Measurements from ENCODE around the gene CLEC4F. TPM values are rescaled to one million over a fixed set of nuclear protein-coding genes. Genes with fewer than 3 reads are reported as not detected.

Gene CLEC4F
- total RNA-seq, 1 experiment from 2014 or later: not detected

DNA sequence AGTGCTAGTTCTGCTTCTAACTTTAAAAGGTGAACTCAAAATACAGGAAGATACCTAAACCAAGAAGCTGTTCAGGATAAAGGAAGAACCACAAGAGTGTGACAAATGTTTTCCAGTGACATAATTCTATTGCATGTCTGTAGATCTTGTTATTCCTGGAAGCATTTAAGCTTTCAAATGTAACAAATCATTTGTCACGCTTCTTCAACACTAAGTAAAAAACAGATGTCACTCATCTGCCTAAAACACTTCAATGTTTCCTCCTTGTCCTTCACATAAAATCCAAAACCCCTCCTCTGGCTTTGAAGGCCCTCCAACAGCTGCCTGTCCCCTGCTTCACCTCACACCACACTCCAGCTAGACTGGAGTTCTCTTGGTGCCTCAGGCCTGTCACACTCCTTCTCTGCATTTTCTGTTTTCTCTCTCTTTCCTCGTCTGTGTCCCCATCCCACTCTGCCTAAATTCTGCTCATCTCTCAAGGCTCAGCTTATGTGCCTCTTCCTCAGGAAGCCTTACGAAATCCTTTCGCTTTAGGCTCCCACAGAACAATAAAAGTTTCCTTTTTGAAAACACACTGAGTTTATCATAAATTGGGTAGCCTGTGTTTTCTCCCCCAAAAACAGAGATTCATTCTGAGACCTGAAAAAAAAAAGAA is 6.4 kb upstream of the CLEC4F start:
- Mint-ChIP-seq H3K36me3 (no peaks in the 10 kb centered on the region), H3K27ac (no peak overlapping the region), H3K27me3 (ENCODE audit: low read depth) (peaks cover 23% of the 10 kb centered on the region), H3K9me3 (no peaks in the 10 kb centered on the region), H3K4me3 (no peak overlapping the region), H3K4me1 (peaks cover 15% of the 10 kb centered on the region)
- no peak for ATAC-seq
- TF ChIP-seq, protein P1, sequence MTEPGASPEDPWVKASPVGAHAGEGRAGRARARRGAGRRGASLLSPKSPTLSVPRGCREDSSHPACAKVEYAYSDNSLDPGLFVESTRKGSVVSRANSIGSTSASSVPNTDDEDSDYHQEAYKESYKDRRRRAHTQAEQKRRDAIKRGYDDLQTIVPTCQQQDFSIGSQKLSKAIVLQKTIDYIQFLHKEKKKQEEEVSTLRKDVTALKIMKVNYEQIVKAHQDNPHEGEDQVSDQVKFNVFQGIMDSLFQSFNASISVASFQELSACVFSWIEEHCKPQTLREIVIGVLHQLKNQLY (CRISPR knock-in tag; IDR thresholded peaks at IDR 0.05): no peak
- TF ChIP-seq, protein P2, sequence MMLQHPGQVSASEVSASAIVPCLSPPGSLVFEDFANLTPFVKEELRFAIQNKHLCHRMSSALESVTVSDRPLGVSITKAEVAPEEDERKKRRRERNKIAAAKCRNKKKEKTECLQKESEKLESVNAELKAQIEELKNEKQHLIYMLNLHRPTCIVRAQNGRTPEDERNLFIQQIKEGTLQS (CRISPR knock-in tag; conservative IDR thresholded peaks at IDR 0.05): no peak
- TF ChIP-seq ERG (CRISPR knock-in tag; IDR thresholded peaks at IDR 0.05) (no peak), GABPB1 (CRISPR knock-in tag; IDR thresholded peaks at IDR 0.05) (no peak), HMGA2 (CRISPR knock-in tag; IDR thresholded peaks at IDR 0.05) (no peak), ZNF317 (CRISPR knock-in tag; IDR thresholded peaks at IDR 0.05; ENCODE audit: borderline replicate concordance, low read depth) (no peak), USF2 (CRISPR knock-in tag; IDR thresholded peaks at IDR 0.05) (no peak), EMX1 (CRISPR knock-in tag; IDR thresholded peaks at IDR 0.05) (no peak), JAZF1 (CRISPR knock-in tag; IDR thresholded peaks at IDR 0.05) (no peak), MXD4 (CRISPR knock-in tag; IDR thresholded peaks at IDR 0.05; ENCODE audit: borderline replicate concordance) (no peak), MAX (CRISPR knock-in tag; IDR thresholded peaks at IDR 0.05) (no peak), ZNF671 (CRISPR knock-in tag; IDR thresholded peaks at IDR 0.05) (no peak), E2F1 (CRISPR knock-in tag; IDR thresholded peaks at IDR 0.05) (no peak), SP1 (CRISPR knock-in tag; conservative IDR thresholded peaks at IDR 0.05) (no peak), KAT7 (CRISPR knock-in tag; IDR thresholded peaks at IDR 0.05; ENCODE audit: borderline replicate concordance) (no peak)
- TF ChIP-seq, protein P3, sequence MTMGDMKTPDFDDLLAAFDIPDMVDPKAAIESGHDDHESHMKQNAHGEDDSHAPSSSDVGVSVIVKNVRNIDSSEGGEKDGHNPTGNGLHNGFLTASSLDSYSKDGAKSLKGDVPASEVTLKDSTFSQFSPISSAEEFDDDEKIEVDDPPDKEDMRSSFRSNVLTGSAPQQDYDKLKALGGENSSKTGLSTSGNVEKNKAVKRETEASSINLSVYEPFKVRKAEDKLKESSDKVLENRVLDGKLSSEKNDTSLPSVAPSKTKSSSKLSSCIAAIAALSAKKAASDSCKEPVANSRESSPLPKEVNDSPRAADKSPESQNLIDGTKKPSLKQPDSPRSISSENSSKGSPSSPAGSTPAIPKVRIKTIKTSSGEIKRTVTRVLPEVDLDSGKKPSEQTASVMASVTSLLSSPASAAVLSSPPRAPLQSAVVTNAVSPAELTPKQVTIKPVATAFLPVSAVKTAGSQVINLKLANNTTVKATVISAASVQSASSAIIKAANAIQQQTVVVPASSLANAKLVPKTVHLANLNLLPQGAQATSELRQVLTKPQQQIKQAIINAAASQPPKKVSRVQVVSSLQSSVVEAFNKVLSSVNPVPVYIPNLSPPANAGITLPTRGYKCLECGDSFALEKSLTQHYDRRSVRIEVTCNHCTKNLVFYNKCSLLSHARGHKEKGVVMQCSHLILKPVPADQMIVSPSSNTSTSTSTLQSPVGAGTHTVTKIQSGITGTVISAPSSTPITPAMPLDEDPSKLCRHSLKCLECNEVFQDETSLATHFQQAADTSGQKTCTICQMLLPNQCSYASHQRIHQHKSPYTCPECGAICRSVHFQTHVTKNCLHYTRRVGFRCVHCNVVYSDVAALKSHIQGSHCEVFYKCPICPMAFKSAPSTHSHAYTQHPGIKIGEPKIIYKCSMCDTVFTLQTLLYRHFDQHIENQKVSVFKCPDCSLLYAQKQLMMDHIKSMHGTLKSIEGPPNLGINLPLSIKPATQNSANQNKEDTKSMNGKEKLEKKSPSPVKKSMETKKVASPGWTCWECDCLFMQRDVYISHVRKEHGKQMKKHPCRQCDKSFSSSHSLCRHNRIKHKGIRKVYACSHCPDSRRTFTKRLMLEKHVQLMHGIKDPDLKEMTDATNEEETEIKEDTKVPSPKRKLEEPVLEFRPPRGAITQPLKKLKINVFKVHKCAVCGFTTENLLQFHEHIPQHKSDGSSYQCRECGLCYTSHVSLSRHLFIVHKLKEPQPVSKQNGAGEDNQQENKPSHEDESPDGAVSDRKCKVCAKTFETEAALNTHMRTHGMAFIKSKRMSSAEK (CRISPR knock-in tag; IDR thresholded peaks at IDR 0.05; ENCODE audit: borderline replicate concordance): no peak
- ChIA-PET CTCF (no interaction called here), POLR2A (no interaction called here)
- no peak for DNase-seq (ENCODE audit: low spot score)

GRCh38 chr2:70823249-70823648 is 2.9 kb upstream of the CLEC4F start:
- CTCF ChIA-PET: interaction anchor here (0.5 kb wide), 1 partner anchor 711 kb away, joined by 3 read pairs; no protein-coding TSS in a partner anchor
- POLR2A ChIA-PET: no interaction called here
- ATAC-seq (no peak), DNase-seq (ENCODE audit: low spot score) (no peak)
- H3K27ac Mint-ChIP-seq: no peak overlapping the region
- H3K27me3 Mint-ChIP-seq (ENCODE audit: low read depth): peaks cover 19% of the 10 kb centered on the region
- peaks cover 7% of the 10 kb centered on the region for H3K4me1 Mint-ChIP-seq
- H3K36me3 Mint-ChIP-seq: no peaks in the 10 kb centered on the region
- H3K9me3 Mint-ChIP-seq: no peaks in the 10 kb centered on the region
- H3K4me3 Mint-ChIP-seq: no peak overlapping the region
- TF ChIP-seq, protein P4, sequence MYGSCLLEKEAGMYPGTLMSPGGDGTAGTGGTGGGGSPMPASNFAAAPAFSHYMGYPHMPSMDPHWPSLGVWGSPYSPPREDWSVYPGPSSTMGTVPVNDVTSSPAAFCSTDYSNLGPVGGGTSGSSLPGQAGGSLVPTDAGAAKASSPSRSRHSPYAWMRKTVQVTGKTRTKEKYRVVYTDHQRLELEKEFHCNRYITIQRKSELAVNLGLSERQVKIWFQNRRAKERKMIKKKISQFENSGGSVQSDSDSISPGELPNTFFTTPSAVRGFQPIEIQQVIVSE (CRISPR knock-in tag; IDR thresholded peaks at IDR 0.05; ENCODE audit: borderline replicate concordance): no peak
- TF ChIP-seq ESRRA (CRISPR knock-in tag; IDR thresholded peaks at IDR 0.05; ENCODE audit: borderline replicate concordance) (no peak), NFE2L1 (CRISPR knock-in tag; IDR thresholded peaks at IDR 0.05) (no peak), SP1 (CRISPR knock-in tag; conservative IDR thresholded peaks at IDR 0.05) (no peak), STAT6 (CRISPR knock-in tag; conservative IDR thresholded peaks at IDR 0.05; ENCODE audit: low read depth) (no peak), OVOL2 (CRISPR knock-in tag; IDR thresholded peaks at IDR 0.05; ENCODE audit: borderline replicate concordance) (no peak), MAX (CRISPR knock-in tag; IDR thresholded peaks at IDR 0.05) (no peak)

Data from WTC11 (cell line).